Measurements from ENCODE around the gene GHRL. TPM values are rescaled to one million over a fixed set of nuclear protein-coding genes. Genes with fewer than 3 reads are reported as not detected.

GHRL gene, protein sequence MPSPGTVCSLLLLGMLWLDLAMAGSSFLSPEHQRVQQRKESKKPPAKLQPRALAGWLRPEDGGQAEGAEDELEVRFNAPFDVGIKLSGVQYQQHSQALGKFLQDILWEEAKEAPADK
- not detected for polyA plus RNA-seq (2013, experiment 1 of 2)
- not detected for polyA plus RNA-seq (2013, experiment 2 of 2)

DNA sequence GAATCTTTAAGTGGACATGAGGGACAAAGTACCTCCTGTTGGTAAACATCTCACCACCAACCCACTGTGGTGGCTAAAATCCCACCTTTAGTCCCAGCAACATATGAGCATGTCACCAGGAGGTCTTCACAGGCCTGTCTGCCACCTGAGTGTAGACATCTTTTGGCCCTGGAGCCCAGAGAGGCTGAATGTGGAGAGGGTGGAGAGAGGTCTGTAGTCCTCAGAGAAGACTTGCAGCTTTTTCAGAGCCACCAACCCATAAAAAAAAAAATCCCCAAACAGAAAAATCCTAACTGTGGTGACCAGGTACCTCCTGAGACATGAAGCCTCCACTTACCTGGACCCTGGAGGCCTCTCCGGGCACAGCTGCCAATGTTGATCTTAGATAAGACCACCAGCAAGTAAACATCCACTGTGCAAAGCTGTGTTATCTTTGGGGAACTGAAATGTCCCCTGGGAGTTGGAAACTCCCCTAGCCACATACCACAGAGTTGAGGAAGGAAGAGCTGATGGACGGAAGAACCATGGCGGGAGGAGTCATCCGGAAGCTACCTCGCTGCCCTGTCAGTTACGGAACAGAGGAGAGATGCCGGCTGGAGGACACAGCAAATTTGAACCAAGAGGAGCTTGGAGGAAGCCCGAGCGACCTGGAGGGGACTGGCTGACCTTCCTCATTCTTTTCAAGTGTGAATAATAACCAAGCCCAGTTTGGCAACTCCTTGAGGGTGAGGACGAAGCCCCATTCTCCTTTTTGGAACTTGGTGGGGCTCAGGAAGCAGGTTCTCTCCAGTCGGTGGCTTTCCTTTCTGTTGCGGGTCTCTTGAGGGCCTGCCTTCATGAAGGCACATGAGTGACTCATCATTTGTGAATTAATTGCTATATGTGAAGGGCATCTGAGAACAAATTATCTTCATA, at the start of gene GHRL:
GHRL (minus strand) TSS at position 443 of the 915 bp plus-strand sequence. CDS start 2,767 bp downstream, outside the sequence.
- no peak within 1 kb of the TSS for H3K4me3 ChIP-seq (ENCODE audit: low read length)
- peaks cover 21% of the 10 kb centered on the region for H3K36me3 ChIP-seq (ENCODE audit: insufficient read depth, low read length)

DNA sequence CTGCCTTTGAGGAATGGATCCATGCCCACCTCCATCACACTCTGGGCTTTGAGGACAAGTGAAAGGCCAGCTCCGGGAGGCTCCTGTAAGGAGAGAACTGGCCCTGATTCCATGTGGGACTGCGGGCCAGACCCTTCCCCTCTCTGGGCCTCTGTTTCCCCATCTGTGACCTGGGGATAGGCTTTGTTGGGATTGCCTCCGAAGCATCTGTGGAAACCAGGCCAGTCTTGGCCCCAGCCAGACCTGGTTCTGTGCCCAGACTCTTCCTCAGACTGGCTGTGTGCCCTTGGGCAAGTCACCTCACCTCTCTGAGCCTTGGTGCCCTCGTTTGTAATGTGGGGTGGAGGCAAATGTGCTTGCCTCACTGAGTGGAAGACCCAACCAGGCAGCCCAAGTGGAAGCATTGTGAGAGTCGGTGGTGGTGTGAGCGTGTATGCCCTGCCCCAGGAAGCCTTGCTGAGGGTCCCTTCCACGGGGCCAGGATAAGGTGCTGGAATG, 49.2 kb upstream of the GHRL start:
- 83% methylated on average over 7 of the region's 7 CpGs for WGBS
- no peaks in the 10 kb centered on the region for H3K36me3 ChIP-seq (ENCODE audit: insufficient read depth, low read length)
- H3K9ac ChIP-seq (ENCODE audit: low read depth, low read length) = no peak overlapping the region
- no peak overlapping the region for H3K27ac ChIP-seq (ENCODE audit: low read depth, low read length)
- peaks cover 8% of the 10 kb centered on the region; the same call in 1 of the 2 replicates for H3K4me1 ChIP-seq (ENCODE audit: insufficient read depth, low read length)
- H3K27me3 ChIP-seq (ENCODE audit: insufficient read depth, low read length) = peaks cover 2% of the 10 kb centered on the region; the same call in 1 of the 2 replicates
- H3K4me3 ChIP-seq (ENCODE audit: low read length) = no peak overlapping the region
- no peaks in the 10 kb centered on the region for H3K9me3 ChIP-seq (ENCODE audit: insufficient read depth, low read depth, low read length)

More for the DNA sequence above, at the start of gene GHRL:
- Histone ChIP-seq H3K27ac (ENCODE audit: low read depth, low read length) (no peak within 1 kb of the TSS), H3K27me3 (ENCODE audit: insufficient read depth, low read length) (no peaks in the 10 kb centered on the region), H3K4me1 (ENCODE audit: insufficient read depth, low read length) (peaks cover 4% of the 10 kb centered on the region; the same call in 1 of the 2 replicates), H3K9me3 (ENCODE audit: insufficient read depth, low read depth, low read length) (no peaks in the 10 kb centered on the region), H3K9ac (ENCODE audit: low read depth, low read length) (no peak within 1 kb of the TSS)
- 88% methylated on average over 11 of the region's 12 CpGs for WGBS

DNA sequence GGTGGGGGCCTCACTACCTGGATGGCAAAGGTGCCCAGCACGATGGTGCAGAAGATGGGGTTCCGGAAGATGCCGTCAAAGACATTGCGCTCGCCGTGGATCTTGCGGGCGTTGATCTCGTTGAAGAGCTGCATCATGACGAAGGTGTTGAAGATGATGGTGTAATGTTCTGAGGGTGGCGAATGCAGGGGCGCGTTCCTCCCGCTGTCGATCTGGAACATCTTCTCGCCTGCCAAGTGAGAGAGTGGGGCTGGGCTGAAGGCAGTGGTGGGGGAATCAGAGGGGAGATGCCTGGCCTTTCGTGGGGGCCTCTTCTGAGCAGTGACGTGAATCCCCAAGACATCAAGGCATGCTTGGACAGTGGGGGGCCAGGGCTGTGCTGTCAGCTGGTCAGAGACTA, 47.7 kb upstream of the GHRL start:
- no peaks in the 10 kb centered on the region for H3K36me3 ChIP-seq (ENCODE audit: insufficient read depth, low read length)
- H3K4me3 ChIP-seq (ENCODE audit: low read length) = no peak overlapping the region
- no peaks in the 10 kb centered on the region for H3K9me3 ChIP-seq (ENCODE audit: insufficient read depth, low read depth, low read length)

DNA sequence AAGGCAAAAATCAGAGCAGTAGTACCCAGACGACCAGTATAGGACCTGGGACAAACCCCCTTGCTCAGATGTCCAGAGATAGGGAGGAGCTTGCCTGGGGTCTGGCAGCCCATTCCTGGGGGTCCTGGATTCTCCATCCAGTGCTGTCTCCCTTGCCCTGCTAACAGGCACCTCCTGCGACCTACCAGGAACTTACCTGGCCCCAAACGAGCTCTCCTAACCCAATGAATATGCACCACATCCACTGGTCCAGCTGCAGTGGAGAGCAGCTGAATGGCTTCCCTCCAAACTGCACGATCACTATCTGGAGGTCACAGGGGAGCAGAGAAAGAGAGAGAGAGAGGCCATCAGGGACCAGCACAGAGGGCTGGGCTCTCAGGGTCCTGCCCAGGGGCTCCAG, 47.3 kb upstream of the GHRL start:
- no peak overlapping the region for H3K27ac ChIP-seq (ENCODE audit: low read depth, low read length)

More for the DNA sequence above, 47.7 kb upstream of the GHRL start:
- H3K27ac ChIP-seq (ENCODE audit: low read depth, low read length) = no peak overlapping the region
- H3K4me1 ChIP-seq (ENCODE audit: insufficient read depth, low read length) = peaks cover 8% of the 10 kb centered on the region; the same call in 1 of the 2 replicates
- H3K9ac ChIP-seq (ENCODE audit: low read depth, low read length) = no peak overlapping the region
- peaks cover 2% of the 10 kb centered on the region; the same call in 1 of the 2 replicates for H3K27me3 ChIP-seq (ENCODE audit: insufficient read depth, low read length)
- 94% methylated on average over 18 of the region's 18 CpGs for WGBS

DNA sequence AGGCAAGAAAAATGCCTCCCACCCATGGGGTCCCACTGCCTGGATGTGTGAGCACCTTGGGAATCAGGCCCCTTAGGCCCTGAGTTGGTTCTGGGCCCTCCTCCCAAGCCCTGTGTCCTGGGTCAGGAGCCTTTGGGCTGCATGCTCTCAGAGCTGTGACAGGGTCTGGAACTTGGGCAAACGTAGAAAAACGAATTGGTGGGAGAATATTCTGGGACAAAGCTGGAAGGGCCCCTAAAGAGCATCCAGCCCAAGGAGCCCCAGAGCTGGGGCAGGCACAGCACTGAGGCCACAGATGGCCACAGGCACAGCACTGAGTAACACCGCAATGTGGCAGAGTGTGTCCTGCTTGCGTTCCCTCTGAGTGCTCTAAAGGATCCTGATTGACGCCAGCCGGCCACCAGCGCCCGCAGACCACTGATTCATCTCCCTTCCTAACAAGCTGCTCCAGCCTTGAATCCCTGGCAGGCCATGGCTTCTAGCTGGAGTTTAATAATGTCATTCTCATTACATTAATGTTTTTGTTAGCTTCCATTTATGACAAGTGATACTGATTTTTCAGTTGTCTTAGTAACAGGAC, 46.7 kb upstream of the GHRL start:
- H3K9me3 ChIP-seq (ENCODE audit: insufficient read depth, low read depth, low read length) = no peaks in the 10 kb centered on the region
- H3K4me1 ChIP-seq (ENCODE audit: insufficient read depth, low read length) = peaks cover 8% of the 10 kb centered on the region; the same call in 1 of the 2 replicates
- no peak overlapping the region for H3K27ac ChIP-seq (ENCODE audit: low read depth, low read length)
- peaks cover 2% of the 10 kb centered on the region; the same call in 1 of the 2 replicates for H3K27me3 ChIP-seq (ENCODE audit: insufficient read depth, low read length)
- H3K36me3 ChIP-seq (ENCODE audit: insufficient read depth, low read length) = no peaks in the 10 kb centered on the region
- 91% methylated on average over 8 of the region's 8 CpGs for WGBS
- H3K9ac ChIP-seq (ENCODE audit: low read depth, low read length) = no peak overlapping the region
- H3K4me3 ChIP-seq (ENCODE audit: low read length) = no peak overlapping the region

More for the DNA sequence above, 47.3 kb upstream of the GHRL start:
- Histone ChIP-seq H3K9ac (ENCODE audit: low read depth, low read length) (no peak overlapping the region), H3K4me1 (ENCODE audit: insufficient read depth, low read length) (peaks cover 8% of the 10 kb centered on the region; the same call in 1 of the 2 replicates), H3K27me3 (ENCODE audit: insufficient read depth, low read length) (peaks cover 2% of the 10 kb centered on the region; the same call in 1 of the 2 replicates), H3K36me3 (ENCODE audit: insufficient read depth, low read length) (no peaks in the 10 kb centered on the region), H3K9me3 (ENCODE audit: insufficient read depth, low read depth, low read length) (no peaks in the 10 kb centered on the region), H3K4me3 (ENCODE audit: low read length) (no peak overlapping the region)
- WGBS = 85% methylated on average over 4 of the region's 4 CpGs

DNA sequence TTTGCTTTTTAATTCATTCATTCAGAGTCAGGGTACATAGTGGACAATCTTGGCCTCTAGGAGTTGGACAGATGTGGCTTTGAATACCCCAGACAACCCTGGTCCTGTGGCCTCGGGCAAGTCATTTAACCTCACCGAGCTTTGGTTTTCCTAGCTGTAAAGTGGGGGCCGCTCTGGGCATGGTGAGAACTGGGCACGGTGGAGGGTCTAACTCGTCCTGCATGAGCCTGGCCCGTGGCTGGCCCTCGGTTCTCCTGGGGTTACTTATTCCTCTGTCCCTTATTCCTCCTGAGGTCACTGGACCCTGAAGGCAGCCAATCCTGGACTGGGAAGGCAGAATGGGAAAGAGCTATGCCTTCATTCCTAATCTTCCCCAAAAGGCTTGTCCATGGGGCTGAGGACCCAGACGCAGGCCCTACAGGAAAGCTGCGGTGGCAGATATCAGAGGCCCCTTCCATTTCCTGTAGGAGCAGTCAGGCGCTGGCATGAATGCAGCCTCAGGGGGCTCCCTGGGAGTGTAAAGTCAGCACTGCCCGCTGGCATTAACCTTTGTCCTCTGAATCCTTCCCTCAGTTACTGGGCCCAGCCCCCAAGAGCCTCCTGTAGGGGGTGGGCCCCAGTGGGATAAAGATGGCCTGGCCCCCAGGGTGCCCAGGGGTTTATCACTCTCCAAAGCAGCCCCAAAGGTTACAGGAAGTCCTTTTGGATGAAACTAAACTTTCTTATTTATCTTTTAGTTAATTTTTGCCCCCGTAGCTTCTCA, 46.0 kb upstream of the GHRL start:
- 77% methylated on average over 12 of the region's 12 CpGs for WGBS
- Histone ChIP-seq H3K9ac (ENCODE audit: low read depth, low read length) (no peak overlapping the region), H3K4me1 (ENCODE audit: insufficient read depth, low read length) (peaks cover 8% of the 10 kb centered on the region; the same call in 1 of the 2 replicates), H3K4me3 (ENCODE audit: low read length) (no peak overlapping the region), H3K36me3 (ENCODE audit: insufficient read depth, low read length) (no peaks in the 10 kb centered on the region), H3K9me3 (ENCODE audit: insufficient read depth, low read depth, low read length) (no peaks in the 10 kb centered on the region), H3K27me3 (ENCODE audit: insufficient read depth, low read length) (peaks cover 2% of the 10 kb centered on the region; the same call in 1 of the 2 replicates), H3K27ac (ENCODE audit: low read depth, low read length) (no peak overlapping the region)

DNA sequence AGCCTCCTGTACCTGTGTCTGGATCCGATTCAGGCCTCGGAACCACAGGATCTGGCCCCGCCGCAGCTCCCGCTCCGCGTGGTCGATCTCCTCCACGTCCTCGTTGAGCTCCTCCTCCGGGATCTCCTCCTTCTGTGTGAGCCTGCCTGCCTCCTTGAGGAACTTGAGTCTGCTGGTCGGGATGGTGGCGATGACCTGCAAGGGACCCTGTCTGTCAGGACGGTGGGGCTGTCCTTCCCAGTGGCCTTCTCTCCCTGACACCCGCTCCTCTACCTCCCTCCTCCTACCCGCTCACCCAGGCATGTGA, 45.4 kb upstream of the GHRL start:
- no peaks in the 10 kb centered on the region for H3K36me3 ChIP-seq (ENCODE audit: insufficient read depth, low read length)
- peaks cover 2% of the 10 kb centered on the region; the same call in 1 of the 2 replicates for H3K27me3 ChIP-seq (ENCODE audit: insufficient read depth, low read length)
- no peak overlapping the region for H3K9ac ChIP-seq (ENCODE audit: low read depth, low read length)
- WGBS = 81% methylated on average over 16 of the region's 16 CpGs
- peaks cover 8% of the 10 kb centered on the region; the same call in 1 of the 2 replicates for H3K4me1 ChIP-seq (ENCODE audit: insufficient read depth, low read length)
- no peak overlapping the region for H3K27ac ChIP-seq (ENCODE audit: low read depth, low read length)
- no peak overlapping the region for H3K4me3 ChIP-seq (ENCODE audit: low read length)
- H3K9me3 ChIP-seq (ENCODE audit: insufficient read depth, low read depth, low read length) = no peaks in the 10 kb centered on the region

DNA sequence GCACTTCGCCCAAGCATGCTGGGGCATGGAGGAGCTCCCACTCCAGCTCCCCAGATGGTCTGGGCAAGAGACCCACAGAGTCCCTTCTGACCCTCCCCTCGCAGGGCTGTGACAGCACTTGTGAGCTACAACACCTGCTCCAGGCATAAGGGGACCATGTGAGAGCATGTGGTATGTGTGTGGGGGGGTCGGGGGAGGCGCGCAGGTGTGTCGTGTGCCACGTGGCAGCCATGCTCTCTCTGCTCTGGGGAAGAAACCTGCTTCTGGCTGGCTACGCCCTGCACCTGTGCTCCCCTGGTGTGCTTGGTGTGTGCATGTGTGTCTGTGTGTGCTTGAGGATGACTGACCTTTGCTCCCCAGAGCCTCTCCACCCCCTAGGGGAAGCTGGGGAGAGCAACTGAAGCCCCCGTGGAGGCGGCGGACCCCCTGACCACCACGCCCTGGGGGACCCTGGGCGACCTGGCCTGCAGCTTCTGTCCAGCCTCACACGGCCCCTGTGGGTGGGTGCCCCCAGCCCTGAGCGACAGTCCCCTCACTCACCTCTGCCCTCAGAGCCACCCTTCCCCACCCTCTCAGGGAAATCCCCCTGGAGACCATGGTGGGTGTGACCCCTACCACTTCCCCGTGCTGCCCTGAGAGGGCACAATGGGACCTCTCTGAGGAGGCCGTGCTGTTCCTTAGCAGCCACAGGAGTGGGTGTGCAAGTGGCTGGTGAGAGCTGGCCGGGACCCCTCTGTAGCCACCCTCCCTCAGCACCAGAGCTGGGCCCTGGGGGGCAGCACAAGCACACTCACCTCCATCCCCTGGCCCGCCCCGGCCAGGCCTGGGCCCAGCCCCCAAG, 44.8 kb upstream of the GHRL start:
- Histone ChIP-seq H3K4me1 (ENCODE audit: insufficient read depth, low read length) (peaks cover 8% of the 10 kb centered on the region; the same call in 1 of the 2 replicates), H3K9ac (ENCODE audit: low read depth, low read length) (no peak overlapping the region), H3K9me3 (ENCODE audit: insufficient read depth, low read depth, low read length) (no peaks in the 10 kb centered on the region), H3K27me3 (ENCODE audit: insufficient read depth, low read length) (peaks cover 2% of the 10 kb centered on the region; the same call in 1 of the 2 replicates), H3K27ac (ENCODE audit: low read depth, low read length) (no peak overlapping the region), H3K36me3 (ENCODE audit: insufficient read depth, low read length) (no peaks in the 10 kb centered on the region), H3K4me3 (ENCODE audit: low read length) (no peak overlapping the region)
- WGBS = 93% methylated on average over 20 of the region's 20 CpGs

DNA sequence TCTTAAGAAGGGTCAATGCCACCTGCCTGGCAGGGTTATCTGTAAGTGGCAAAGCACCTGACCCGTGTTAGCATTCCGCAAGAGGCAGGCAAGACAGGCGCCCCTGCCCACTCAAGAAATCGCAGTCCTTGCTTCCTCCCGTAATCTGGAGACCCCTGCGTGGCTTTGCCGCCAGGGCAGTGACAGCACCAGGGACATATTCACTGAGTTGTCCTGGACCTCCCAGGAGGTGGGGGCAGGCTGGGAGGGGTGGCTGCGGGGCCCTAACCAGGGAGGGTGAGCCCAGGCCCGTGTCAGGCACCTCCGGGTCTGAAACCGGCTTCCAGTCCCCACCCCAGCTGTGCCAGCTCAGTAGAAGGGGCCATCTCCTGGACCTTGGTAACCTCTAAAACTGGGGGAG, 44.0 kb upstream of the GHRL start:
- Histone ChIP-seq H3K4me3 (ENCODE audit: low read length) (no peak overlapping the region), H3K9ac (ENCODE audit: low read depth, low read length) (no peak overlapping the region), H3K27ac (ENCODE audit: low read depth, low read length) (no peak overlapping the region), H3K9me3 (ENCODE audit: insufficient read depth, low read depth, low read length) (no peaks in the 10 kb centered on the region), H3K4me1 (ENCODE audit: insufficient read depth, low read length) (peaks cover 8% of the 10 kb centered on the region; the same call in 1 of the 2 replicates), H3K27me3 (ENCODE audit: insufficient read depth, low read length) (peaks cover 2% of the 10 kb centered on the region; the same call in 1 of the 2 replicates), H3K36me3 (ENCODE audit: insufficient read depth, low read length) (no peaks in the 10 kb centered on the region)
- WGBS = 93% methylated on average over 11 of the region's 11 CpGs
